VCaP (cell line): Measurements from ENCODE around the gene FIGLA.

Experiments
- H3K27ac ChIP-seq: fragments of 450-650 bp; 2 replicates; pipeline ENCODE4 v1.5.1; 2017
- CTCF ChIP-seq: fragments of 450-650 bp; conservative IDR thresholded peaks from 2 replicates; pipeline ENCODE4 v1.5.1; 2017; ENCODE audit warnings: mild to moderate bottlenecking, moderate library complexity

FIGLA gene

GRCh38 chr2:70823249-70823648, 32.8 kb upstream of the FIGLA start:
- TF ChIP-seq CTCF: no peak
- H3K27ac ChIP-seq: no peak overlapping the region

DNA sequence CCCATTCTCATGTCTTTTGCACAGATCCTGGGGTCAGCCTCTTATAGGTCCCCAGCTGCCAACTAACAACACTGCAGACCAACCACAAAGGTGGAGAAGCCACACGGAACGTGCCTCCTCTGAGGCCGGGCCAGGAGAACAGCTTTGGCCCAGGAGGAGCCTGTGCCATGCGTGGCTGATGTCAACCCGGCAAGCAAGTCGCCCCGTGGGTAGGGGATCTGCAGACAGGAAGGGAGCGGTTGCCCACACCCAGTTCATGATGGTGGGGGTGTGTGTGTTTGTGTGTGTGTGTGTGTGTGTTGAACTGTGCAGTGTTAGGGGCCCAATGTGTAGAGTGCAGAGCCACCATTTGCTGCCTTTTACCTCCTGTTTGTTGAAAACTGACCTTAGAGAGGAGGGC, 32.4 kb upstream of the FIGLA start:
- no peak overlapping the region for H3K27ac ChIP-seq
- no peak for TF ChIP-seq CTCF

DNA sequence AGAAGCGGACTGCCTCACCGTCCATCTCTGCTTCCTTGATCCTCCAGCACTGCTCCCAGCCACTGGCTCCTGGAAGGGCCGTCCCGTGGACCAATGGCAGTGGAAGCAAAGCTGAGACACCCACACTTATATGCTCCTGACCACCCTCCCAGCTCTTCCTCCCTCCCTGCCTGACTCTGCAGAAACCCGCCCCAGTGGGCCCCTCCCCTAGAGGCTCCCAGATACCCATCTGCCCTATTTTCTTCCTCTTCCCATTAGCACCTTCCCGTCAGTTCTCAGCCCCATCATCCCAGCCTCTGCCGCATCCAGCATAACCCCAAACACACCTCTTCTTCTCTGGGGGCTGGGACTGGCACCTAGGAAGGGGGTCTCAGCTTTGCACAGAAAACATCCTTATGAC, 30.1 kb upstream of the FIGLA start, which contains the start of gene CLEC4F:
TSS of gene CLEC4F (minus strand) at position 101 of the 400 bp plus-strand sequence. CDS start at position 25, 76 bp downstream.
- TF ChIP-seq CTCF: no peak
- H3K27ac ChIP-seq: no peak within 1 kb of the TSS

DNA sequence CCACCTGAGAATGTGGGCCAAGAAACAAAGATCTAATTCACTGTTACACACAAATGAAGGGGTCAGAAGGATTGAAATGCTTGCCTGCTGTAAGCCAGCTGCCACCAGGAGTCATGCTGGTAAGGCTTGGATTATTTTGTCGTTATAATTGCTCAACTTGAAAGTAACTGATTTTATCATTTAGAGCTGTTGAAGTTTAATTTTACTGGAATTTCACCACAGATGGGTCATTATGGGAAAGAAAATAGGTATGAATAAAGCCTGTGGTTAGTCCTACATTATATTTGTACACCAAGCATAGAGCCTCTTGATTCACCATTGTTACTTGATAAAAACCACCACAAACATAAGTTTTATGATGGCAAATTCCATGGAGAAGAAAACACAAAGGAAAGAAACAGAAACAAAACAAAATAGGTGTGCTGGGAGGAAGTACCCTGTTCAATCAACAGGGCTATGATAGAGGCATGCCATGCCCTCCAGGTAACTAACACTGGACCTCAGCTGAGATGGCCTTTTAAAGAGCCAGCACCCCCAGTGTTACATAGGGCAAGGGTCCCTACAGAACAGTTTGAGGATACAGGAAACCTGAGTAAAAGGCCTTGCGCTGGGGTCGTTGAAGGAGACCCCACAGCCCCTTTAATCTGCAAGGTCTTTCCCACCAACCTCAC, 27.0 kb upstream of the FIGLA start:
- TF ChIP-seq CTCF: no peak

GRCh38 chr2:70816726-70817125, 26.3 kb upstream of the FIGLA start:
- no peak for TF ChIP-seq CTCF
- no peak overlapping the region for H3K27ac ChIP-seq

More for the DNA sequence above, 27.0 kb upstream of the FIGLA start:
- no peak overlapping the region for H3K27ac ChIP-seq

- TF ChIP-seq CTCF: no peak
These were observed 18.8 kb upstream of the FIGLA start for GRCh38 chr2:70808983-70809958.

GRCh38 chr2:70807828-70808118, 17.3 kb upstream of the FIGLA start:
- TF ChIP-seq CTCF: no peak
- no peak overlapping the region for H3K27ac ChIP-seq

More at GRCh38 chr2:70808983-70809958, 18.8 kb upstream of the FIGLA start:
- H3K27ac ChIP-seq: no peak overlapping the region
